Prostate gland (tissue), 2 donors: ENCODE data around the gene PDCD4. TPM values are rescaled to one million over a fixed set of nuclear protein-coding genes. Genes with fewer than 3 reads are reported as not detected.
A peak's percentile ranks its signal among the peaks of the same experiment; 100 is the strongest.

Source experiments
- DNase-seq: peaks from one replicate; pipeline ENCODE4 v3.0.0-alpha.2; 2019; ENCODE audit warnings: low spot score
- H3K27ac ChIP-seq, 2 donors: fragments of 200-600 bp; sonication (generic); 2 replicates each; pipeline ENCODE4 v1.5.1; 2017 to 2019
- H3K27me3 ChIP-seq: fragments of 200-600 bp; sonication (generic); replicated peaks from 2 replicates; pipeline ENCODE4 v1.5.1; 2019; ENCODE audit not compliant: insufficient read depth
- H3K36me3 ChIP-seq, 2 donors: fragments of 200-600 bp; sonication (generic); 1 replicate in 1 of 2; 2 replicates in 1 of 2; pipeline versions ENCODE4 v1.5.1 to v1.8.1; 2017 to 2019
- H3K4me1 ChIP-seq: fragments of 200-600 bp; sonication (generic); replicated peaks from 2 replicates; pipeline ENCODE4 v1.5.1; 2019
- H3K4me3 ChIP-seq, 2 donors: fragments of 200-600 bp; sonication (generic); 2 replicates each; pipeline ENCODE4 v1.5.1; 2017 to 2019
- H3K9me3 ChIP-seq: fragments of 200-600 bp; sonication (generic); 2 replicates; pipeline ENCODE4 v1.5.1; 2017
- POLR2A ChIP-seq: fragments of 450-650 bp; IDR thresholded peaks from one replicate; pipeline ENCODE4 v1.6.1; 2016; ENCODE audit warnings: antibody characterized with exemption, mild to moderate bottlenecking
- POLR2AphosphoS5 ChIP-seq: sonication (generic); formaldehyde crosslinking; IDR thresholded peaks from one replicate; pipeline ENCODE4 v1.6.1; 2017; ENCODE audit warnings: antibody characterized with exemption
- WGBS: methylation state at CpG from one replicate; pipeline ENCODE4 v1.1.5; 2018; 5-methylcytosine and 5-hydroxymethylcytosine counted together
- intact Hi-C: fragments of 100-400 bp; cut with DNase I; formaldehyde crosslinking; loops from one replicate; pipeline ENCODE4 v1.14.2; 2022
- total RNA-seq, 2 donors: library from RNA; depleted of rRNA; stranded (reverse); fragments of >200 nt; gene quantifications; one replicate each; pipeline ENCODE4 v1.1.0, GENCODE V29; 2016
- TF ChIP-seq, protein P1 (sequence below), 4 experiments: fragments of 200-600 bp in 2 of 4; fragments of 450-650 bp in 2 of 4; sonication (generic) in 2 of 4; IDR thresholded peaks; 1 replicate in 3 of 4; 2 replicates in 1 of 4; pipeline ENCODE4 v1.5.1; 2016 to 2019; ENCODE audit warnings: antibody characterized with exemption in 4 of 4, mild to moderate bottlenecking in 2 of 4, moderate library complexity in 2 of 4

PDCD4 gene
- total RNA-seq, 2 donors from 2014 or later, result 104 to 120 TPM

GRCh38 chr10:110829721-110830410 is 41.9 kb upstream of the PDCD4 start:
- WGBS, result 92% methylated on average over 11 of the region's 11 CpGs
- no peaks in the 10 kb centered on the region for H3K9me3 ChIP-seq
- no peaks in the 10 kb centered on the region for H3K36me3 ChIP-seq
- no peak for TF ChIP-seq POLR2AphosphoS5
- TF ChIP-seq, protein P1, sequence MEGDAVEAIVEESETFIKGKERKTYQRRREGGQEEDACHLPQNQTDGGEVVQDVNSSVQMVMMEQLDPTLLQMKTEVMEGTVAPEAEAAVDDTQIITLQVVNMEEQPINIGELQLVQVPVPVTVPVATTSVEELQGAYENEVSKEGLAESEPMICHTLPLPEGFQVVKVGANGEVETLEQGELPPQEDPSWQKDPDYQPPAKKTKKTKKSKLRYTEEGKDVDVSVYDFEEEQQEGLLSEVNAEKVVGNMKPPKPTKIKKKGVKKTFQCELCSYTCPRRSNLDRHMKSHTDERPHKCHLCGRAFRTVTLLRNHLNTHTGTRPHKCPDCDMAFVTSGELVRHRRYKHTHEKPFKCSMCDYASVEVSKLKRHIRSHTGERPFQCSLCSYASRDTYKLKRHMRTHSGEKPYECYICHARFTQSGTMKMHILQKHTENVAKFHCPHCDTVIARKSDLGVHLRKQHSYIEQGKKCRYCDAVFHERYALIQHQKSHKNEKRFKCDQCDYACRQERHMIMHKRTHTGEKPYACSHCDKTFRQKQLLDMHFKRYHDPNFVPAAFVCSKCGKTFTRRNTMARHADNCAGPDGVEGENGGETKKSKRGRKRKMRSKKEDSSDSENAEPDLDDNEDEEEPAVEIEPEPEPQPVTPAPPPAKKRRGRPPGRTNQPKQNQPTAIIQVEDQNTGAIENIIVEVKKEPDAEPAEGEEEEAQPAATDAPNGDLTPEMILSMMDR (IDR thresholded peaks at IDR 0.05), result no peak
- no peak for TF ChIP-seq POLR2A
- intact Hi-C loops, result loop anchor here (5.0 kb wide), 1 partner anchor 43 kb away; no protein-coding TSS in a partner anchor
- no peak overlapping the region for H3K4me3 ChIP-seq
- peaks cover 10% of the 10 kb centered on the region for H3K4me1 ChIP-seq
- peak overlapping the region in 1 of 2 donors; percentile 86 for H3K27ac ChIP-seq
- no peak for DNase-seq
- H3K27me3 ChIP-seq, result no peaks in the 10 kb centered on the region

GRCh38 chr10:110833234-110833940 is 38.3 kb upstream of the PDCD4 start:
- H3K4me3 ChIP-seq, result no peak overlapping the region
- no peaks in the 10 kb centered on the region for H3K9me3 ChIP-seq
- DNase-seq, result no peak
- H3K36me3 ChIP-seq, result no peaks in the 10 kb centered on the region
- WGBS, result 84% methylated on average over 13 of the region's 13 CpGs
- intact Hi-C loops, result no loop called here
- H3K27ac ChIP-seq, result peak overlapping the region in 1 of 2 donors; percentile 90
- TF ChIP-seq, protein P1 (IDR thresholded peaks at IDR 0.05), result no peak
- TF ChIP-seq POLR2AphosphoS5 (no peak), POLR2A (no peak)
- no peaks in the 10 kb centered on the region for H3K27me3 ChIP-seq
- H3K4me1 ChIP-seq, result peaks cover 30% of the 10 kb centered on the region

DNA sequence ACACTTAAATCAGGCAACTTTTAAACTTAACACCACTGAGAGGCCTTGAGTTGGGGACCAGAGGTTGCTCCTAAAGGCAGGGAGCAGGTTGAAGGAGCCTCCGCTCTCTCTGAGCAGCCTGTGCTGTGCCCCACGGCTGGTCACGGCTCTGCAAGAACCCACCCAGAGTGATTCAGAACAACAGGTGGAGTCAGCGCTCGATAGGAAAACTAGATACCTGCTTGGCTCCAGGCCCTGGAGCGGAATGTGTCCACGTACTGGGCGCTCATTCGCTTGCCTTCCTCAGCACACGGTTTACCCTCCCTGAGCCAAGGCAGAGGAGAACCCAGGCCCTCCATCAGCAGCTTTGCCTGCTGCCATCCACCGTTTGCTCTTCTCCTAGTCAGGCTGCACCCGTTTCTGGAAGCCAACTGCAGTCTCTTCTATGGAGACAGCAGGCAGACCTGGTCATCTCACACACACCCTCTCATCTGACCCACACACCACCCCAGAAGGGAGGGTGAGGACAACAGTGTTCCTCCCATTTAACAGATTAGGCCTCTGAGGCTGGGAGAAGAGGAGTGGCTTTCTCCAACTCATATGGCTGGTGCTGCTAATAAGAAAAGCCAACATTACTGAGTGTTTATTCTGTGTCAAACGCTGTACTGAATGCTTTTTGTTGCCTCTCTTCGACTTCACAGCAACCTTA is 37.6 kb upstream of the PDCD4 start:
- Histone ChIP-seq H3K27ac (peak overlapping the region; percentile 71 to 90), H3K36me3 (no peaks in the 10 kb centered on the region), H3K27me3 (no peaks in the 10 kb centered on the region), H3K4me3 (no peak overlapping the region), H3K9me3 (no peaks in the 10 kb centered on the region), H3K4me1 (peaks cover 37% of the 10 kb centered on the region)
- WGBS, result 61% methylated on average over 14 of the region's 14 CpGs
- intact Hi-C loops, result no loop called here
- TF ChIP-seq POLR2AphosphoS5 (no peak), POLR2A (no peak)
- TF ChIP-seq, protein P1 (IDR thresholded peaks at IDR 0.05), result no peak
- DNase-seq, result no peak

- intact Hi-C loops, result loop anchor here (5.0 kb wide), 1 partner anchor 38 kb away; the partner anchor contains the start of gene PDCD4
- Histone ChIP-seq H3K4me1 (peaks cover 40% of the 10 kb centered on the region), H3K27ac (peak overlapping the region; percentile 71 to 90), H3K4me3 (no peak overlapping the region), H3K27me3 (no peaks in the 10 kb centered on the region), H3K36me3 (no peaks in the 10 kb centered on the region), H3K9me3 (no peaks in the 10 kb centered on the region)
- no peak for TF ChIP-seq POLR2A
- TF ChIP-seq, protein P1 (IDR thresholded peaks at IDR 0.05), result no peak
- TF ChIP-seq POLR2AphosphoS5, result peak; percentile 72
- 23% methylated on average over 6 of the region's 6 CpGs for WGBS
- peak; percentile 72 for DNase-seq
Measured at GRCh38 chr10:110834629-110835301, 37.0 kb upstream of the PDCD4 start.
